GM19452 (cell line): ENCODE results near the gene PLCB2.

Source experiments
- ATAC-seq: cut with Tn5 transposase; IDR thresholded peaks from one replicate; pipeline ENCODE4 v1.9.1; 2021; ENCODE audit not compliant: unreplicated experiment

The PLCB2 gene

GRCh38 chr15:40253167-40253790, 54.5 kb downstream of the PLCB2 start:
- ATAC-seq: no peak

- no peak for ATAC-seq
Measured at GRCh38 chr15:40252438-40253166, 55.1 kb downstream of the PLCB2 start.

GRCh38 chr15:40252141-40252437, 55.6 kb downstream of the PLCB2 start:
- ATAC-seq: no peak

GRCh38 chr15:40251486-40252140, 56.1 kb downstream of the PLCB2 start:
- no peak for ATAC-seq

GRCh38 chr15:40250771-40251483, 56.8 kb downstream of the PLCB2 start:
- ATAC-seq: no peak

GRCh38 chr15:40250304-40250656, 57.5 kb downstream of the PLCB2 start:
- no peak for ATAC-seq

- no peak for ATAC-seq
Measured at GRCh38 chr15:40249477-40250303, 58.0 kb downstream of the PLCB2 start.

- no peak for ATAC-seq
Measured at GRCh38 chr15:40248006-40248783, 59.5 kb downstream of the PLCB2 start.

- ATAC-seq: no peak
Measured at GRCh38 chr15:40247406-40247971, 60.2 kb downstream of the PLCB2 start.

- ATAC-seq: no peak
Measured at GRCh38 chr15:40246496-40247280, 61.0 kb downstream of the PLCB2 start.

- no peak for ATAC-seq
Measured at GRCh38 chr15:40245666-40246450, 61.9 kb downstream of the PLCB2 start.

GRCh38 chr15:40244961-40245523, 62.7 kb downstream of the PLCB2 start:
- ATAC-seq: no peak

- no peak for ATAC-seq
Measured at GRCh38 chr15:40243126-40243810, 64.5 kb downstream of the PLCB2 start.

GRCh38 chr15:40242601-40243000, 65.1 kb downstream of the PLCB2 start:
- ATAC-seq: no peak

- ATAC-seq: no peak
Measured at GRCh38 chr15:40242213-40242599, 65.5 kb downstream of the PLCB2 start.

GRCh38 chr15:40241269-40242212, 66.2 kb downstream of the PLCB2 start:
- ATAC-seq: no peak
